Stimulated activated naive CD8-positive, alpha-beta T cell treated with anti-CD3 and anti-CD28 coated beads, Interleukin-15, amount 100 ng/mL, for 72 hours (primary cell): Measurements from ENCODE around the gene GRXCR2.

Source experiments
- ATAC-seq: fragments of 150-1000 bp; cut with Tn5 transposase; 2 replicates; pipeline ENCODE4 v1.10.0; 2021; ENCODE audit warnings: mild to moderate bottlenecking, moderate library complexity
- DNase-seq, 2 donors: peaks; one replicate each; pipeline ENCODE4 v3.0.0; 2021 to 2022
- H3K27ac Mint-ChIP-seq, 2 donors: one replicate each; pipeline ENCODE4 v1.8.0; 2022; ENCODE audit warnings: mild to moderate bottlenecking in 2 of 2, mixed read lengths in 2 of 2, moderate library complexity in 2 of 2
- H3K27me3 Mint-ChIP-seq: one replicate; pipeline ENCODE4 v1.8.0; 2022; ENCODE audit warnings: mixed read lengths
- H3K4me1 Mint-ChIP-seq: one replicate; pipeline ENCODE4 v1.8.0; 2022; ENCODE audit warnings: mild to moderate bottlenecking, mixed read lengths
- H3K4me3 Mint-ChIP-seq, 2 donors: one replicate each; pipeline ENCODE4 v1.8.0; 2022; ENCODE audit warnings: mild to moderate bottlenecking in 2 of 2, mixed read lengths in 2 of 2, moderate library complexity in 1 of 2
- H3K9me3 Mint-ChIP-seq, 2 donors: one replicate each; pipeline ENCODE4 v1.8.0; 2022; ENCODE audit warnings: mixed read lengths in 2 of 2

The GRXCR2 gene

DNA sequence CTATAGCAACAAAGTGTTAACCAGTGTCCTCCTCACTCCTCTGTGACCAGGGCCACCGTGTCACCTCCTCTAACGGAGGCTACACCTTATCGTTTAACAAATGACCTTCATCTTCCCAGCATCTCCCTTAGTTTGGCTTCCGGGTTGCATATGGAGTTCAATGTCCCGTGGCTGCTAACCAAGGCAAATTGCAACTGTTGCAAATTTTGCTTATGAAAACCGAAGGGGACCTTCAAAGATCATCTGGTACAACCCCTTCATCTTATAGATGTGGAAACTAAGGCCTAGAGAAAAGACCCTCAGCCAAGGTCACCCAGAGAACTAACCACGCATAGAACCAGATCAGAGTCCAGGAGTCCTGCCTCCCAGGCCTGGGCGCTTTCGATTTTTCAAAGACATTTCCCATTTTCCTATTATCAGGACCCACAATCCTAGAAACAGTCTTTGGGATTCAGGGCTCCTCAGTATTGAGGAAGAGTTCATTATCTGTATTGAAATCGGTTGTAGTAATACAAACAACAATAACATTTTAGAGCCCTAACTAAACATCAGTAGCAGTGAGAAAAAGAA is 39.1 kb downstream of the GRXCR2 start:
- ATAC-seq: no peak
- H3K9me3 Mint-ChIP-seq: no peaks in the 10 kb centered on the region
- DNase-seq: no peak
- no peak overlapping the region for H3K4me3 Mint-ChIP-seq
- H3K27me3 Mint-ChIP-seq: peaks cover 32% of the 10 kb centered on the region
- peak overlapping the region in 1 of 2 donors; percentile 64 for H3K27ac Mint-ChIP-seq
- peaks cover 5% of the 10 kb centered on the region for H3K4me1 Mint-ChIP-seq

DNA sequence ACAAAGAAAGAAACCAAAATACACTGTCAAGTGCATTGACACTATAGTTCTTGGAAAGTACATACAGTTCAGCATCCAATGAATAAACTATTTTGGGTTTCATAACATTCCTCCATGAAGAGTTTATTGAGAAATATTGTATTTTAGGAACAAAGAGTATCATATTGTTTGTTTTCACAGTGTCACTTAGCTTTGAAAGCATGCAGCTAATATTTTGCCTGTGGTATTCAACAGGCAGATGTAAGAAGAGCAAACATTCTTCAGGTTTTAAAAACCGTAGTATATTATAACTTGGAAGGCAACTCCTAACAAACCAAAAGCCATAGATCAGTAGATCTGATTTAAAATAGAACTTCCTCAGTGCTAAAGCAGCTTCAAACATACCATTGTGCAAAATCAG is 42.2 kb downstream of the GRXCR2 start:
- H3K4me3 Mint-ChIP-seq: no peak overlapping the region
- no peak overlapping the region for H3K27ac Mint-ChIP-seq
- no peak for ATAC-seq
- peaks cover 17% of the 10 kb centered on the region for H3K27me3 Mint-ChIP-seq
- H3K9me3 Mint-ChIP-seq: no peaks in the 10 kb centered on the region
- no peak for DNase-seq
- peaks cover under 1% of the 10 kb centered on the region for H3K4me1 Mint-ChIP-seq

DNA sequence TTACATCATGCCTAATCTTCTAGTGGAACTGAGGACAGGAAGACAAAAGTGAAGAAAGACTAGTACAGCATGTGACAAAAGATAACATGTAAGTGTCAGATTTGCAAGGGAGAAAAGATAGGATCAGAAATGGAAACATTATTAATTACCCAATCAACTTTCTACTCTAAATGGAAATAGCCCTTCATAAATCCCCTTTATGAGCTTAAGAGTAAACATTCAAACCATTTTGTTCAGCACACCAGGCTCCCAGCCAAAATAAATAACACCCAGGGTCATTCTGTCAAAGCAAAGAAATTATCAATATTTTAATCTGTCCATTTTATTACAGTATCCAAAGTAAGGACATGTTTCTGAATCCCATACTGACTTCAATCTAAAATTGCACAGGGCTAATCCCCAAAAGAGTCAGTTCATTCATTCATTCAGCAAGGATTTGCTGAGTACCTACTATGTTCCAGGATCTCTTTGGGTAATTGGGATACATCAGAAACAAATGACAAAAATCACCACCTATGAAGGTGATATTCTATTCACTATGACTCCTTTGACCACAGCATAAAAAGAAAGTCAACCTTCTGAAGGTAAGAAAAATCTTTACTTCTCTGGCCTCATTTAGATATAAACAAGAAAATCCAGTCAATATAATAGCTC is 43.0 kb downstream of the GRXCR2 start:
- peaks cover 16% of the 10 kb centered on the region for H3K27me3 Mint-ChIP-seq
- ATAC-seq: no peak
- no peak overlapping the region for H3K27ac Mint-ChIP-seq

DNA sequence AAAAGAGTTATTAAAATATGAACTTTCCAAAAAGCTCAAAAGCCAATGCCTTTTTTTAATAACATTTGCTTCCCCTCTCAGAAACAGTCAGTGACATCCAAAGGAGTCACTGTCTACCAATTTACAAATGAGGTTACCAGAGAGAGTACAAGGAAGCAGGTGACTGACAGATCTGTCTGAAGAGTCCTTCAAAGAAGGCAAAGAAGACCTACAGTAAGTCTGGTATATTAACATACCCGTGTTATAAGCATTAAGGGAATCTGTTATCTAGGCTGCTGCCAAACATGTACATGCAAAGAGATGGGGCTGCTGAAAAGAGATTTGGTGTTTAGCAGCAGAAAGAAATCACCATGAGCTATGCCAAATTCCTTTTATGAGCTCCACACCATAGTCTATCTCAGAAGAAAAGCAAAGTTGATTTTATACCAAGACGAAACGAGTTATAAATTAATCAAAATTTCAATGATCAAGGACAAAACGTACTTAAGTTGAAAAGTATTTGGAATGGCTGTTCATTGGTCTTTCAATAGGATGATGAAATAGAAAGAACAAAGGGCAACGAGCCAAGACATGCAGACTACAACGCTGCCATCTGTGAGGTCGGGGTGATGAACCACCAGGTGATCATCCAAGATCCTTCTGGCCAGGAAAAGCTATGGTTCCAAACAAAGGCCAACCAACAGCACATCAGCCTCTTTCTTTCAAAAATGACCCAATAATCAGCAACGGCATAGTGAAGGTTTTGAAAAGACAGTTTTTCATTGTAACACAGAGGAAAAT is 45.7 kb downstream of the GRXCR2 start:
- Mint-ChIP-seq H3K4me1 (no peaks in the 10 kb centered on the region), H3K4me3 (no peak overlapping the region), H3K27me3 (no peaks in the 10 kb centered on the region), H3K27ac (no peak overlapping the region), H3K9me3 (no peaks in the 10 kb centered on the region)
- ATAC-seq (no peak), DNase-seq (no peak)

More for the DNA sequence above, 43.0 kb downstream of the GRXCR2 start:
- Mint-ChIP-seq H3K4me3 (no peak overlapping the region), H3K9me3 (no peaks in the 10 kb centered on the region), H3K4me1 (no peaks in the 10 kb centered on the region)
- no peak for DNase-seq

DNA sequence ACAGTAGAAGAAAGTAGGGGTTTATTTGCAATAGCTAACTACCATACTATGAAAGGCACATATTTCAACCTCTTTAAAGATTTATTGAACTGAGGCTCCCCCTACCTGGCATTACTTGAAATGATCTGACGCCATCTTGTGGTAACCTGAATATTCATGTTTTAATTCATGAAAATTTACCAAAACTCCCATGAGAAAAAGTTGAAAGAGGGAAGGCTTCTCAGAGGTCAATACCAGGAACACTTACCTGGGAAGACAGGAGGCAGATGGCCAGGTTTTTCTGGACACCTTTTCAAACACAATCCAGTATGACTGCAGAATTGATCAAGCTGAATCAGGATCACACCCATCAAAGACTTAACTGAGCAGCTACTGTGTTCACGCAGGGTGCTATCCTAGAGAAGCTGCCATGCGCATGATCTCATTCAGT is 47.0 kb downstream of the GRXCR2 start:
- Mint-ChIP-seq H3K27me3 (no peaks in the 10 kb centered on the region), H3K4me3 (no peak overlapping the region)

DNA sequence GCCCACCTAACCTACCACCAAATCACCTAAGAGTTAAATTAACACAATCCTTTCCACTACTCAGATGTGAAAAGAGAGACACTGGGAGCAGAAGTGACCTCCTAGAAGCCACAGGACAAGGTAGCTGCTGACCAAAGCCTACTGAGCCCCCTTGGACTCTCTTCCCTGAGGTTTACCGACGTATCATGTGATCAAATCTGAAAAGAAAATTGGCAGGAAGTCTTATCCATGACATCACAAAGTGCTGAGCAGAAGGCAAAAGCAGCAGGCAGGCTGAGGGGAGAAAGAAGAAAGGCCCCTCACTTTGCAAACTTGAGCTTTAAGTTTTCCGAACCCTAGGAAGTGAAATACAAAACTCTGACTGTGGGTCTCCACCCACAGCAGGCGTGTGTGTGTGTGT is 48.8 kb downstream of the GRXCR2 start:
- DNase-seq (no peak), ATAC-seq (no peak)
- Mint-ChIP-seq H3K27me3 (no peaks in the 10 kb centered on the region), H3K4me1 (no peaks in the 10 kb centered on the region), H3K4me3 (no peak overlapping the region), H3K9me3 (no peaks in the 10 kb centered on the region), H3K27ac (no peak overlapping the region)

More for the DNA sequence above, 47.0 kb downstream of the GRXCR2 start:
- Mint-ChIP-seq H3K27ac (no peak overlapping the region), H3K4me1 (no peaks in the 10 kb centered on the region), H3K9me3 (no peaks in the 10 kb centered on the region)
- ATAC-seq (no peak), DNase-seq (no peak)

DNA sequence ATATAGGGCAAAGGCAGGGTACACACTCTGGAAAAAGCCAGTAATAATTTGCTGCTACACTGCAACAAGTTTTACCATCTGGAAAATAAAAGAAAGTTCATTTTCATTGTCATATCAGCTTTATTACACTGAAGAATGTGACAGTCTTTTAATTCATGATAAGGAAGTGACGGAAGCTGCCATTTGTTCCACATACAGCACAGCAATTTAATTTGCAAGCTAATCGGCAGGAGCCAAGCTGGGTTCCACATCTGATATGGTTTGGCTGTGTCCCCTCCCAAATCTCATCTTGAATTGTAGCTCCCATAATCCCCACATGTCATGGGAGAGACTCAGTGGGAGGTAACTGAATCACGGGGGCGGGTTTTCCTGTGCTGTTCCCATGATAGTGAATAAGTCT is 54.2 kb downstream of the GRXCR2 start:
- no peak for DNase-seq
- Mint-ChIP-seq H3K27ac (no peak overlapping the region), H3K4me3 (no peak overlapping the region), H3K4me1 (no peaks in the 10 kb centered on the region), H3K27me3 (no peaks in the 10 kb centered on the region), H3K9me3 (no peaks in the 10 kb centered on the region)
- no peak for ATAC-seq

DNA sequence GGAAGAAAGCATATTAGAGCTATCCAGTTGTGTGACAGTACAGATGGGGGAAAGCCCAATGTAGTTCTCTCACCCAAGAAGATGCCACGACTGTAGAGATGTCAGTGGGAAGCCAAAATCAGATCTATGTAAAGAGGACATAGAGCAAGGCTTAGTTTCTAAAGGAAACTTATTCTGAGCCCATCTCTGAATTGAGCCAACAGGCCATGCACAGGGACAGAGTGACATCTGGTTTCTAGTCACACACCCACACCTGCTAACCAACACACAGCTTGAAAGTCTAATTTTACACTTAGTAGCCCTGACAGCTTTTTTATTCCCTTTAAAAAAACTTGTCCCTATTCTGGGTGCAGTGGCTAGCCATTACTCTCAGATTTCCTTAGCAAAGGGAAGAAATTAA is 59.9 kb downstream of the GRXCR2 start:
- no peak overlapping the region for H3K27ac Mint-ChIP-seq
- no peak for DNase-seq
- H3K27me3 Mint-ChIP-seq: no peaks in the 10 kb centered on the region
- ATAC-seq: no peak
- H3K4me1 Mint-ChIP-seq: no peaks in the 10 kb centered on the region
- no peak overlapping the region for H3K4me3 Mint-ChIP-seq
- H3K9me3 Mint-ChIP-seq: no peaks in the 10 kb centered on the region

DNA sequence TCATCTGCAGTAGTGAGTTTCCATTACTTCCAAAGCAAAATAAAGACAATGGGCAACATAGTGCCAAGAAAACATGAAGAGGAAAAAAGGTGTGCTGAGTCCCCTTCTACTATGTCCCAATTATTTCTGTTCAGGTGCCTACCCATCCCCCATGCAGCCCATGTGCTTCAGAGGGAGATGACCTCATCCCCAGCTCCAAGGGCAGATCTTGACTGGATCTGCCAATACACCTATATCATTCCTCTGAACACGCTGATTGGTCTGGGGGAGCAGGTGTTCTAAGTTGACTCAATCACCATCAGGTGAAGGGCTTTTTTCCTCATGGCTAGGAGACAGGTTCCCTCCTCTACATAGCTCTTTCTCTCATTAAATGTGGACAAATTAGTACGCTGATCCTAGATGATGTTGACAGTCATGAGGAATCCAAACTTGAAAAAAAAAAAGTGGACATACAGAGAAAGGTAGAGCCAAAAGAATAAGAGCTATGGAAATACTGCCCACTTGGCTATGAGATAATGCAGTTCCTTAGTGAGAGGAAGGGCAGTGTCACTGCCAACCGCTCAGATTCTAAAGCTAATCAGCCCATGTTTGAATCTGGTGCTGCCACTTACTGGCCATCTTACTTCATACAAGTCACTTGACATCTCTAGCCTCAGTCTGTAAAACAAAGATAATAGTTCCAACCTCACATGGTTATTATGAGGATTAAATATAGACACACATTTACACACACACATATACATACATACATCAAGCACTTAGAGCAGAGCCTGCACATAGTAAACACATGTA is 60.8 kb downstream of the GRXCR2 start:
- H3K27me3 Mint-ChIP-seq: no peaks in the 10 kb centered on the region
- no peak overlapping the region for H3K4me3 Mint-ChIP-seq
- no peaks in the 10 kb centered on the region for H3K4me1 Mint-ChIP-seq
- ATAC-seq (no peak), DNase-seq (no peak)
- no peak overlapping the region for H3K27ac Mint-ChIP-seq
- H3K9me3 Mint-ChIP-seq: no peaks in the 10 kb centered on the region
